ENCODE measurements around the gene R3HCC1L.

The R3HCC1L gene

DNA sequence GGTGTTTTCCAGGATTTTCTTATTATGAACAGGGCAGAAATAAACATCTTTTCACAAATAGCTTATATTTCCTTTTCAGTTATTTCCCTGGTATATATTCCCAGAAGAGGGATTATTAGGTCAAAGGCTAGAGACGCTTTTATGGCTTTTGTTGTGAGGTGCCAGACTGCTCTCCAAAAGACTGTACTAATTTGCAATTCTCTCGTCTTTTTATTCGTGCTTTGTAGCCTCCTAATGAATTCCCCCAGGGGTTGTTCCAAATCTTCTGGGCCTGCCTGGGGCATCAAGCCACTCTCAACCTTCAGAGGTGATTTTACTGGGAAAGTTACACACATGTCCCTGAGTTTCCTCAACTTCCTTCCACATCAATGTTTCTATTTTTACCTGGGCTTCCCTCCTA, 34.0 kb upstream of the R3HCC1L start:
- no peak overlapping the region for H2AFZ ChIP-seq (ENCODE audit: low read length)
- H3K4me3 ChIP-seq (ENCODE audit: low read length) = no peak overlapping the region
- H3K9me3 ChIP-seq (replicated peaks; ENCODE audit: insufficient read depth, low read length) = no peaks in the 10 kb centered on the region
- no peaks in the 10 kb centered on the region for H4K20me1 ChIP-seq (ENCODE audit: insufficient read depth, low read length)
- no peaks in the 10 kb centered on the region for H3K4me1 ChIP-seq (ENCODE audit: low read length)
- no peaks in the 10 kb centered on the region for H3F3A ChIP-seq (ENCODE audit: insufficient read depth, low read length)
- H3K9ac ChIP-seq (ENCODE audit: low read length) = no peak overlapping the region
- no peak overlapping the region for H3K27ac ChIP-seq (ENCODE audit: low read length)
- no peaks in the 10 kb centered on the region for H3K79me2 ChIP-seq (ENCODE audit: low read length)
- no peak overlapping the region for H3K4me2 ChIP-seq (ENCODE audit: low read depth, low read length)
- no peak for TF ChIP-seq EZH2phosphoT487 (IDR thresholded peaks at IDR 0.05; ENCODE audit: low read length)
- no peak for TF ChIP-seq EZH2 (optimal IDR thresholded peaks at IDR 0.05; ENCODE audit: low read depth, low read length)
- TF ChIP-seq, protein P1, sequence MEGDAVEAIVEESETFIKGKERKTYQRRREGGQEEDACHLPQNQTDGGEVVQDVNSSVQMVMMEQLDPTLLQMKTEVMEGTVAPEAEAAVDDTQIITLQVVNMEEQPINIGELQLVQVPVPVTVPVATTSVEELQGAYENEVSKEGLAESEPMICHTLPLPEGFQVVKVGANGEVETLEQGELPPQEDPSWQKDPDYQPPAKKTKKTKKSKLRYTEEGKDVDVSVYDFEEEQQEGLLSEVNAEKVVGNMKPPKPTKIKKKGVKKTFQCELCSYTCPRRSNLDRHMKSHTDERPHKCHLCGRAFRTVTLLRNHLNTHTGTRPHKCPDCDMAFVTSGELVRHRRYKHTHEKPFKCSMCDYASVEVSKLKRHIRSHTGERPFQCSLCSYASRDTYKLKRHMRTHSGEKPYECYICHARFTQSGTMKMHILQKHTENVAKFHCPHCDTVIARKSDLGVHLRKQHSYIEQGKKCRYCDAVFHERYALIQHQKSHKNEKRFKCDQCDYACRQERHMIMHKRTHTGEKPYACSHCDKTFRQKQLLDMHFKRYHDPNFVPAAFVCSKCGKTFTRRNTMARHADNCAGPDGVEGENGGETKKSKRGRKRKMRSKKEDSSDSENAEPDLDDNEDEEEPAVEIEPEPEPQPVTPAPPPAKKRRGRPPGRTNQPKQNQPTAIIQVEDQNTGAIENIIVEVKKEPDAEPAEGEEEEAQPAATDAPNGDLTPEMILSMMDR (IDR thresholded peaks at IDR 0.05; ENCODE audit: low read length) = no peak
- H3K9me2 ChIP-seq (replicated peaks; ENCODE audit: insufficient read depth, low read length) = no peaks in the 10 kb centered on the region
- no peak for DNase-seq
- no peaks in the 10 kb centered on the region for H3K36me3 ChIP-seq (replicated peaks; ENCODE audit: insufficient read depth, low read length)
- no peaks in the 10 kb centered on the region for H3K27me3 ChIP-seq (replicated peaks; ENCODE audit: insufficient read depth, low read length)

GRCh38 chr10:98101366-98101765, 33.1 kb upstream of the R3HCC1L start:
- H3F3A ChIP-seq (ENCODE audit: insufficient read depth, low read length) = no peaks in the 10 kb centered on the region
- H3K79me2 ChIP-seq (ENCODE audit: low read length) = no peaks in the 10 kb centered on the region
- H3K9me2 ChIP-seq (replicated peaks; ENCODE audit: insufficient read depth, low read length) = no peaks in the 10 kb centered on the region
- TF ChIP-seq EZH2phosphoT487 (IDR thresholded peaks at IDR 0.05; ENCODE audit: low read length) (no peak), EZH2 (optimal IDR thresholded peaks at IDR 0.05; ENCODE audit: low read depth, low read length) (no peak)
- TF ChIP-seq, protein P1 (IDR thresholded peaks at IDR 0.05; ENCODE audit: low read length) = no peak
- no peak overlapping the region for H3K9ac ChIP-seq (ENCODE audit: low read length)
- no peaks in the 10 kb centered on the region for H4K20me1 ChIP-seq (ENCODE audit: insufficient read depth, low read length)
- H3K4me3 ChIP-seq (ENCODE audit: low read length) = no peak overlapping the region
- no peaks in the 10 kb centered on the region for H3K27me3 ChIP-seq (replicated peaks; ENCODE audit: insufficient read depth, low read length)
- no peak for DNase-seq
- H3K27ac ChIP-seq (ENCODE audit: low read length) = no peak overlapping the region
- H2AFZ ChIP-seq (ENCODE audit: low read length) = no peak overlapping the region
- H3K4me1 ChIP-seq (ENCODE audit: low read length) = no peaks in the 10 kb centered on the region
- no peaks in the 10 kb centered on the region for H3K9me3 ChIP-seq (replicated peaks; ENCODE audit: insufficient read depth, low read length)
- no peak overlapping the region for H3K4me2 ChIP-seq (ENCODE audit: low read depth, low read length)
- no peaks in the 10 kb centered on the region for H3K36me3 ChIP-seq (replicated peaks; ENCODE audit: insufficient read depth, low read length)

- H3K27ac ChIP-seq (ENCODE audit: low read length) = no peak overlapping the region
- TF ChIP-seq, protein P1 (IDR thresholded peaks at IDR 0.05; ENCODE audit: low read length) = no peak
- TF ChIP-seq EZH2 (optimal IDR thresholded peaks at IDR 0.05; ENCODE audit: low read depth, low read length) (no peak), EZH2phosphoT487 (IDR thresholded peaks at IDR 0.05; ENCODE audit: low read length) (no peak)
- H3K9me3 ChIP-seq (replicated peaks; ENCODE audit: insufficient read depth, low read length) = no peaks in the 10 kb centered on the region
- no peaks in the 10 kb centered on the region for H4K20me1 ChIP-seq (ENCODE audit: insufficient read depth, low read length)
- H3F3A ChIP-seq (ENCODE audit: insufficient read depth, low read length) = no peaks in the 10 kb centered on the region
- H3K27me3 ChIP-seq (replicated peaks; ENCODE audit: insufficient read depth, low read length) = no peaks in the 10 kb centered on the region
- DNase-seq = no peak
- no peaks in the 10 kb centered on the region for H3K79me2 ChIP-seq (ENCODE audit: low read length)
- H3K36me3 ChIP-seq (replicated peaks; ENCODE audit: insufficient read depth, low read length) = no peaks in the 10 kb centered on the region
- H3K4me2 ChIP-seq (ENCODE audit: low read depth, low read length) = no peak overlapping the region
- H3K4me3 ChIP-seq (ENCODE audit: low read length) = no peak overlapping the region
- no peaks in the 10 kb centered on the region for H3K4me1 ChIP-seq (ENCODE audit: low read length)
- H3K9ac ChIP-seq (ENCODE audit: low read length) = no peak overlapping the region
- H2AFZ ChIP-seq (ENCODE audit: low read length) = no peak overlapping the region
- no peaks in the 10 kb centered on the region for H3K9me2 ChIP-seq (replicated peaks; ENCODE audit: insufficient read depth, low read length)
Measured at GRCh38 chr10:98104125-98104524, 30.3 kb upstream of the R3HCC1L start.
